Measurements from ENCODE around the gene MAPT.

The MAPT gene

DNA sequence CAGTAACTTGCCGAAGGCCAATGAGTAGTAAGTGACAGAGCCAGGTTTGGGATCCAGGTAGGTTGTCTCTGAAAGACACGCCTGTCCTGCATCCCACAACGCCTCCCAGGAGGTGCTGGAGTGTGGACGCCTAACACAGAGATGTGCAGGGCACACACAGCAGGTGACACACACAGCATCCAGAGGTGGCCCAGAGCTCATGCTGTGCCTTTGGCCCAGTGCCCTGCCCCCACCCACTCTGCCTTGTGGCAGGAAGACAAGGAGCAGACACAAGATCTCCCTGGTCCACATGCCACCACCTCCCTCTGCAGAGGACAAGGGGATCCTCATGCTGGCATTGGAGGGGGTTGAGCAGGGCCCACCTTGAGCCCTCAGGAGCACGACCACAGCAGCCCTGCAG, 90.0 kb downstream of the MAPT start:
- no peak overlapping the region for H3K27ac Mint-ChIP-seq
- H3K4me1 Mint-ChIP-seq (ENCODE audit: low read depth) = no peaks in the 10 kb centered on the region
- no peaks in the 10 kb centered on the region for H3K9me3 Mint-ChIP-seq
- peaks cover 2% of the 10 kb centered on the region for H3K27me3 Mint-ChIP-seq (ENCODE audit: low read depth)
- no peak overlapping the region for H3K4me3 Mint-ChIP-seq
- no peak for DNase-seq (ENCODE audit: low spot score)
- H3K36me3 Mint-ChIP-seq (ENCODE audit: low read depth) = no peaks in the 10 kb centered on the region

DNA sequence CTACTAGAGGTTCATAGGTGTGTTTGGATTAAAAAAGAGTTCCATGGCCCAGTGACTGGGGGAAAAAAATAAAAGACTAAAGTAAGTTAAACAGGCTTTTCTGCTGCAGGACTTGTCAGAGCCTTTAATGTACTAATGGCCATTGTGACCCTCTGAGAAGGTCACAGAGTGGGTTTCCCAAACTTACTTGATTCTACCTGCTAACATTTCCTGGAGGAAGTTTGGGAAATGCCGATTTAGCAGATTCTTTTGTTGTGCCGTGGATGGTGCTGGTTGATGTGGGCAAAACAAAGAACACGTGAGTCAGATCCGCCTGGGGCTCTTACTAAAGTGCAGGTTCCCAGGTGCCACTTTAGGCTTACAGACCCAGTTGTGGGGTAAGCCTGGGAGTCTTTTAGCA, 91.1 kb downstream of the MAPT start:
- Mint-ChIP-seq H3K27me3 (ENCODE audit: low read depth) (no peaks in the 10 kb centered on the region), H3K9me3 (no peaks in the 10 kb centered on the region), H3K36me3 (ENCODE audit: low read depth) (no peaks in the 10 kb centered on the region), H3K4me1 (ENCODE audit: low read depth) (no peaks in the 10 kb centered on the region), H3K27ac (no peak overlapping the region), H3K4me3 (no peak overlapping the region)
- no peak for DNase-seq (ENCODE audit: low spot score)

DNA sequence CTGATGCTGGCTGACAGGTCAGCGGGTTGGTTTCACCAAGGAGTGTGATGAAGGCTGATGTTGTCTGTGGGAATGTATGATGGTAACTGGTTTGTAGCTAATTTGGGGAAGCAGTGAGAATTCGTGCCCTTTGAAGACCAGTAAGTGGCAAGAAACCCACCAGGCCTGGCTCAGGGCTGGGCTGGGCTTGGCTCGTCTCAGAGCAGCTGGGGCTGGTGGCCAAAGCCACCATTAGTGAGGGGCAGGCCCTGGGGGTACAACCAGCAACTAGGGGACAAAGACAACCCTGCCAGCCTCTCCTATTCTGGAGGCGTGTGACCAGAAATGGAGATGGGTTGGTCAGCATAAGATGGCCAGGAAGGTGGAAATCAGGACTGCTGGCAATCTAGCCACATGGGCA, 91.7 kb downstream of the MAPT start:
- no peak overlapping the region for H3K27ac Mint-ChIP-seq

GRCh38 chr17:45987706-45988105, 93.4 kb downstream of the MAPT start:
- Mint-ChIP-seq H3K4me1 (ENCODE audit: low read depth) (no peaks in the 10 kb centered on the region), H3K27ac (no peak overlapping the region), H3K27me3 (ENCODE audit: low read depth) (no peaks in the 10 kb centered on the region), H3K9me3 (no peaks in the 10 kb centered on the region), H3K4me3 (no peak overlapping the region), H3K36me3 (ENCODE audit: low read depth) (no peaks in the 10 kb centered on the region)
- no peak for DNase-seq (ENCODE audit: low spot score)

More for the DNA sequence above, 91.7 kb downstream of the MAPT start:
- H3K27me3 Mint-ChIP-seq (ENCODE audit: low read depth) = no peaks in the 10 kb centered on the region
- no peaks in the 10 kb centered on the region for H3K4me1 Mint-ChIP-seq (ENCODE audit: low read depth)
- no peaks in the 10 kb centered on the region for H3K36me3 Mint-ChIP-seq (ENCODE audit: low read depth)
- DNase-seq (ENCODE audit: low spot score) = no peak
- H3K9me3 Mint-ChIP-seq = no peaks in the 10 kb centered on the region
- no peak overlapping the region for H3K4me3 Mint-ChIP-seq

GRCh38 chr17:45989759-45990158, 95.4 kb downstream of the MAPT start:
- H3K9me3 Mint-ChIP-seq = no peaks in the 10 kb centered on the region
- H3K27ac Mint-ChIP-seq = no peak overlapping the region
- no peaks in the 10 kb centered on the region for H3K27me3 Mint-ChIP-seq (ENCODE audit: low read depth)
- H3K4me1 Mint-ChIP-seq (ENCODE audit: low read depth) = no peaks in the 10 kb centered on the region
- H3K4me3 Mint-ChIP-seq = no peak overlapping the region
- DNase-seq (ENCODE audit: low spot score) = no peak
- H3K36me3 Mint-ChIP-seq (ENCODE audit: low read depth) = no peaks in the 10 kb centered on the region

GRCh38 chr17:45990886-45991285, 96.5 kb downstream of the MAPT start:
- no peaks in the 10 kb centered on the region for H3K27me3 Mint-ChIP-seq (ENCODE audit: low read depth)
- no peaks in the 10 kb centered on the region for H3K4me1 Mint-ChIP-seq (ENCODE audit: low read depth)
- H3K4me3 Mint-ChIP-seq = no peak overlapping the region
- H3K36me3 Mint-ChIP-seq (ENCODE audit: low read depth) = no peaks in the 10 kb centered on the region
- H3K27ac Mint-ChIP-seq = no peak overlapping the region
- H3K9me3 Mint-ChIP-seq = no peaks in the 10 kb centered on the region
- no peak for DNase-seq (ENCODE audit: low spot score)

GRCh38 chr17:45991341-45991740, 97.0 kb downstream of the MAPT start:
- no peaks in the 10 kb centered on the region for H3K4me1 Mint-ChIP-seq (ENCODE audit: low read depth)
- no peaks in the 10 kb centered on the region for H3K9me3 Mint-ChIP-seq
- no peak for DNase-seq (ENCODE audit: low spot score)

GRCh38 chr17:45992175-45992574, 97.8 kb downstream of the MAPT start:
- Mint-ChIP-seq H3K27me3 (ENCODE audit: low read depth) (no peaks in the 10 kb centered on the region), H3K4me1 (ENCODE audit: low read depth) (no peaks in the 10 kb centered on the region), H3K36me3 (ENCODE audit: low read depth) (no peaks in the 10 kb centered on the region), H3K27ac (no peak overlapping the region), H3K9me3 (no peaks in the 10 kb centered on the region), H3K4me3 (no peak overlapping the region)
- DNase-seq (ENCODE audit: low spot score) = no peak

More at GRCh38 chr17:45991341-45991740, 97.0 kb downstream of the MAPT start:
- H3K27me3 Mint-ChIP-seq (ENCODE audit: low read depth) = no peaks in the 10 kb centered on the region
- no peak overlapping the region for H3K27ac Mint-ChIP-seq
- H3K36me3 Mint-ChIP-seq (ENCODE audit: low read depth) = no peaks in the 10 kb centered on the region
- no peak overlapping the region for H3K4me3 Mint-ChIP-seq

DNA sequence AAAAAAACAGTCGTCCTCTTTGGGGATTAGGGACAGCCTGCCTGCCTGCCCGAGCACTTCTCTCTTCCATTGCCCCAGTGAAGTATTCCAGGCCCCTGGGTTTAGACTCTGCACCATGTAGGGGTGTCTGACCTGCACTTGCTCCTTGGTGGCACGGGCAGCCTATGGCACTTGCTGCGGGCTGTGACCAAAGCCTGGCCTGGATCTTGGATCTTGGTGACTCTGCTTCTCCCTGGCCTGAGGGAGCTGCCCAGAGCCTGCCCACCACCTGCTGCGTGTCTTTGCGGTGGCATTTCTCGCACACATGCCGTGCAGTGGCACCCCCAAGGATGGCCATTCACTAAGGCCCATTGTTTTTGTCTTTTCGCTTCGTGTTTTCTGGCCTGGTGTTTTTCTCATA, 98.5 kb downstream of the MAPT start:
- no peaks in the 10 kb centered on the region for H3K36me3 Mint-ChIP-seq (ENCODE audit: low read depth)
- DNase-seq (ENCODE audit: low spot score) = no peak
- H3K4me3 Mint-ChIP-seq = no peak overlapping the region
- no peaks in the 10 kb centered on the region for H3K4me1 Mint-ChIP-seq (ENCODE audit: low read depth)
- no peak overlapping the region for H3K27ac Mint-ChIP-seq
- no peaks in the 10 kb centered on the region for H3K27me3 Mint-ChIP-seq (ENCODE audit: low read depth)
- H3K9me3 Mint-ChIP-seq = no peaks in the 10 kb centered on the region

DNA sequence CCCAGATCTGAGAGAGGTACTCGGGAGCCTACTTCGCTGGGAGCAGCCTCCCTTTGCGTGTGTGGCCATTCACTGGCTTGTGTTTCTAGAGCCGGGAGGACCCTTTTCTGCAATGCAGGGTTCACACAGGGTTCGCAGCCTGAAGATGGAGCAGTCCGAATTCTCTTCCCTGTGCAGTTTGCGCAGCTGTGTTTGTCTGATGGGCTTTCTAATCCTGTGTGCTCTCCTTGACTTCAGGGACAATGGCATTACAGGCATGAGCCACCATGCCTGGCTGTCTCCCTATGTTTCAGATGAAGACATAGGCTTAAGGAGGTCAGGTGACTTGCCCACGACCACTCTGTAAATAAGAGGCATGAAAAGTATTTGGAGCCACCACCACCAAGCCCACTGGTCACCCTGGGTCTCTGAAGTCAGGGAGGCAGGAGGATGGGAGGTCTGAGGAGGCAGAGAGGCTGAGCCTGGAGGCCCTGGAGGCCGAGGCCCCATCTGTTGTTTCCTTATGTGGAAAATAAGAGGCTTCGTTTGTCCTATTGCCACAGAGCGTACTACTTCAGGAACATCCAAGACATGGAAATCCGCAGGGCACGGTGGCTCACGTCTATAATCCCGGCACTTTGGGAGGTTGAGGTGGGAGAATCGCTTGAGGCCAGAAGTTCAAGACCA, 99.7 kb downstream of the MAPT start:
- no peaks in the 10 kb centered on the region for H3K27me3 Mint-ChIP-seq (ENCODE audit: low read depth)
- DNase-seq (ENCODE audit: low spot score) = no peak
- no peaks in the 10 kb centered on the region for H3K4me1 Mint-ChIP-seq (ENCODE audit: low read depth)
- H3K9me3 Mint-ChIP-seq = no peaks in the 10 kb centered on the region
- no peaks in the 10 kb centered on the region for H3K36me3 Mint-ChIP-seq (ENCODE audit: low read depth)
- no peak overlapping the region for H3K27ac Mint-ChIP-seq
- no peak overlapping the region for H3K4me3 Mint-ChIP-seq

GRCh38 chr17:45994987-45995386, 100.6 kb downstream of the MAPT start:
- Mint-ChIP-seq H3K9me3 (no peaks in the 10 kb centered on the region), H3K36me3 (ENCODE audit: low read depth) (no peaks in the 10 kb centered on the region), H3K4me3 (no peak overlapping the region), H3K27me3 (ENCODE audit: low read depth) (no peaks in the 10 kb centered on the region), H3K4me1 (ENCODE audit: low read depth) (no peaks in the 10 kb centered on the region), H3K27ac (no peak overlapping the region)
- no peak for DNase-seq (ENCODE audit: low spot score)

- Mint-ChIP-seq H3K27ac (no peak overlapping the region), H3K9me3 (no peaks in the 10 kb centered on the region), H3K4me3 (no peak overlapping the region), H3K4me1 (ENCODE audit: low read depth) (no peaks in the 10 kb centered on the region), H3K27me3 (ENCODE audit: low read depth) (no peaks in the 10 kb centered on the region), H3K36me3 (ENCODE audit: low read depth) (no peaks in the 10 kb centered on the region)
- no peak for DNase-seq (ENCODE audit: low spot score)
Measured at GRCh38 chr17:45995627-45996270, 101.4 kb downstream of the MAPT start.

DNA sequence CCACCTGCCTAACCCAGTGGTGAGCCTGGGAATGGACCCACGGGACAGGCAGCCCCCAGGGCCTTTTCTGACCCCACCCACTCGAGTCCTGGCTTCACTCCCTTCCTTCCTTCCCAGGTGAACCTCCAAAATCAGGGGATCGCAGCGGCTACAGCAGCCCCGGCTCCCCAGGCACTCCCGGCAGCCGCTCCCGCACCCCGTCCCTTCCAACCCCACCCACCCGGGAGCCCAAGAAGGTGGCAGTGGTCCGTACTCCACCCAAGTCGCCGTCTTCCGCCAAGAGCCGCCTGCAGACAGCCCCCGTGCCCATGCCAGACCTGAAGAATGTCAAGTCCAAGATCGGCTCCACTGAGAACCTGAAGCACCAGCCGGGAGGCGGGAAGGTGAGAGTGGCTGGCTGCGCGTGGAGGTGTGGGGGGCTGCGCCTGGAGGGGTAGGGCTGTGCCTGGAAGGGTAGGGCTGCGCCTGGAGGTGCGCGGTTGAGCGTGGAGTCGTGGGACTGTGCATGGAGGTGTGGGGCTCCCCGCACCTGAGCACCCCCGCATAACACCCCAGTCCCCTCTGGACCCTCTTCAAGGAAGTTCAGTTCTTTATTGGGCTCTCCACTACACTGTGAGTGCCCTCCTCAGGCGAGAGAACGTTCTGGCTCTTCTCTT, 102.1 kb downstream of the MAPT start:
- Mint-ChIP-seq H3K27ac (no peak overlapping the region), H3K4me3 (no peak overlapping the region), H3K9me3 (no peaks in the 10 kb centered on the region), H3K4me1 (ENCODE audit: low read depth) (no peaks in the 10 kb centered on the region), H3K36me3 (ENCODE audit: low read depth) (no peaks in the 10 kb centered on the region), H3K27me3 (ENCODE audit: low read depth) (no peaks in the 10 kb centered on the region)
- no peak for DNase-seq (ENCODE audit: low spot score)

GRCh38 chr17:45997166-45997565, 102.8 kb downstream of the MAPT start:
- H3K4me1 Mint-ChIP-seq (ENCODE audit: low read depth) = no peaks in the 10 kb centered on the region
- H3K27me3 Mint-ChIP-seq (ENCODE audit: low read depth) = no peaks in the 10 kb centered on the region
- H3K27ac Mint-ChIP-seq = no peak overlapping the region
- no peak overlapping the region for H3K4me3 Mint-ChIP-seq
- no peaks in the 10 kb centered on the region for H3K9me3 Mint-ChIP-seq
- DNase-seq (ENCODE audit: low spot score) = no peak
- no peaks in the 10 kb centered on the region for H3K36me3 Mint-ChIP-seq (ENCODE audit: low read depth)

All from T-helper 2 cell treated with Interferon-gamma antibody and Interleukin-4, amounts not matched to agents 5 μg/mL and 100 μg/mL, for 36 hours (primary cell).